ENCODE data around the gene STAG2.

Gene STAG2

DNA sequence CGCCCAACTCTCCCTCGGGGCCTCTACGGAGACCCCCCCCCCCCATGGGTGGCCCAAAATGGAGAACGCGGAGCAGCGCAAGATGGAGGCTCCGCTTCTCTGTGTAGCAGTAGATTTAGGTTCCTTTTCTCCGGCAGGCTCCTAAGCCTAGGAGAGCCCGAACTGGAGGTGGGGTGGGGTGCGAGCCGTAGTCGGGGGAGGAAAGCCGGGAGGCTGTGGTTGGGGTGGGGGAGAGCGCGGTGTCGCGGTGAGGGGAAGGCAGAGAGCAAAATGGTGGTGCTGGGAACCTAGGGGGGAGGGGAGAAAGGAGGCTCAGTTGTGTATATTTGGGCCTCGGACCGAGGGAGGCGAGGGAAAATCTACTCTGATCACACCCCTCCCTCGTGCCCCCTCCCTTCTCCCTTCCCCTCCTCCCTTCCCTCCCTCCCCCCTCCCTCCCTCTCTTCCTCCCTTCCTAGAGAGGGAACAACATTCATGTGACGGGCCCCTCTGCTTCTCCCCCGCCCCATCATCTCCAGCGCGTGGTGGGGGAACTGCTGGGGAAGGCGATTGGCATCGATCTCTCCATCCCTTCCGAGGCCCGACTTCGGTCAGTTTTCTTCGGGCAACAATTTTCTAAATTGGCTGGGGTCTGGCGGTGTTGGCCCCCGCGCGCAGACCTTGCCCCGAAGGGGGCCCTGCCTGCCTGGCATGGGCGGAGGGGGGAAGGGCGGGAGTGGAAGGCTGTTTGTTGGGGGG, at the start of gene STAG2:
STAG2 (plus strand) TSS at position 439 of the 738 bp plus-strand sequence. CDS start 60,922 bp downstream, outside the sequence.
- DNase-seq (ENCODE audit: low read depth, low spot score), result peak; percentile 83
- H3K4me3 ChIP-seq (ENCODE audit: low read depth, low read length), result peak within 1 kb of the TSS; percentile 85
- TF ChIP-seq, protein P1, sequence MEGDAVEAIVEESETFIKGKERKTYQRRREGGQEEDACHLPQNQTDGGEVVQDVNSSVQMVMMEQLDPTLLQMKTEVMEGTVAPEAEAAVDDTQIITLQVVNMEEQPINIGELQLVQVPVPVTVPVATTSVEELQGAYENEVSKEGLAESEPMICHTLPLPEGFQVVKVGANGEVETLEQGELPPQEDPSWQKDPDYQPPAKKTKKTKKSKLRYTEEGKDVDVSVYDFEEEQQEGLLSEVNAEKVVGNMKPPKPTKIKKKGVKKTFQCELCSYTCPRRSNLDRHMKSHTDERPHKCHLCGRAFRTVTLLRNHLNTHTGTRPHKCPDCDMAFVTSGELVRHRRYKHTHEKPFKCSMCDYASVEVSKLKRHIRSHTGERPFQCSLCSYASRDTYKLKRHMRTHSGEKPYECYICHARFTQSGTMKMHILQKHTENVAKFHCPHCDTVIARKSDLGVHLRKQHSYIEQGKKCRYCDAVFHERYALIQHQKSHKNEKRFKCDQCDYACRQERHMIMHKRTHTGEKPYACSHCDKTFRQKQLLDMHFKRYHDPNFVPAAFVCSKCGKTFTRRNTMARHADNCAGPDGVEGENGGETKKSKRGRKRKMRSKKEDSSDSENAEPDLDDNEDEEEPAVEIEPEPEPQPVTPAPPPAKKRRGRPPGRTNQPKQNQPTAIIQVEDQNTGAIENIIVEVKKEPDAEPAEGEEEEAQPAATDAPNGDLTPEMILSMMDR (IDR thresholded peaks at IDR 0.05; ENCODE audit: low read depth, low read length), result no peak
- in situ Hi-C loops (cut with HindIII; ENCODE audit: low sequenced_read_pairs), result no loop called here

DNA sequence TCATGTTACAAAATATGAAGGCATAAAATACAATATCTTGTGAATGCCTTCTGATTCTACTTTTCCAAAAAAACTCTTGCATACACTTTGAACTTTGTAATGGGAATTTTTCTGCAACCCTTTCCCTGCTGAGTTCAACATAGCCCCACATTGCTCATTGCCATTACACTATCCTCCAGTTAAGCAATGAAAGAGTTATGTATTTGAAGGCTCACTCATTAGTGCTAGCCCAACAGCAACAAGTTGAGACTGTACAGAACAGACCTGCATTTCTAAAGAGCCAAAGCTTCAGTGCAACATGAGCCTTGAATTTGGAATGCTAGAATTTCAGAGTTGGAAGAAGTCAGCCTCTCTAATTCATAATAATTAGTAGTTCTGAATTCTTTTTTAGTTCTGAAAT, 44.4 kb upstream of the STAG2 start:
- TF ChIP-seq, protein P1 (IDR thresholded peaks at IDR 0.05; ENCODE audit: low read depth, low read length), result no peak
- in situ Hi-C loops (cut with HindIII; ENCODE audit: low sequenced_read_pairs), result no loop called here
- DNase-seq (ENCODE audit: low read depth, low spot score), result no peak
- no peak overlapping the region for H3K4me3 ChIP-seq (ENCODE audit: low read depth, low read length)

DNA sequence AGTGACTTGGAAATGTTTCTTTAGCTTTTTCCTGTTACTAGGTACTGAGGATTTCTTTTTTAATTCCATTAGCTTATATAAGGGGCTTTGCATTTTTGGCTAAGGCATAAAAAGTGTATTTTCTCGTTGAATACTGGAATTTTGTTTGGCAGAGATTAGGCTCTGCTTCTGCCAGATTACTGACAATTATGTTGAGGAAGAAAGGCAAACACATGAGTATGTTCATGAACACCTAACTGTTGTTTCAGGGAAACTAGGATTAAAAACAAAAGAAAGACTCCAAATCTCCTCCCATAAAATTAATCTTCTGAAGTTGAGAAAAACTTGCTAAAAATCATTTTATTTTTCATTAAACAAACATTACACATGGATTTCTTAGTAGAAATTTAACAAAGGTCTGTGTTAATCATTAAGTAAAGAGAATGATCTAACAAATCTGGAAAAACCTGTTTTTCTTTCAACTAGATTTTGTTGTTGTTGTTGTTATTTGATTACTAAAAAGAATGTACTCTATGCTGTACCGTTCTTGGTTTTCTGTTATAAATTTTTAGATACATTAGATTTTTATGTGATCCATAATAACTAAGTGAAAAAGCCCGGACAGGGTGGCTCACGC, 43.3 kb upstream of the STAG2 start:
- DNase-seq (ENCODE audit: low read depth, low spot score), result no peak
- in situ Hi-C loops (cut with HindIII; ENCODE audit: low sequenced_read_pairs), result no loop called here
- TF ChIP-seq, protein P1 (IDR thresholded peaks at IDR 0.05; ENCODE audit: low read depth, low read length), result no peak
- no peak overlapping the region for H3K4me3 ChIP-seq (ENCODE audit: low read depth, low read length)

DNA sequence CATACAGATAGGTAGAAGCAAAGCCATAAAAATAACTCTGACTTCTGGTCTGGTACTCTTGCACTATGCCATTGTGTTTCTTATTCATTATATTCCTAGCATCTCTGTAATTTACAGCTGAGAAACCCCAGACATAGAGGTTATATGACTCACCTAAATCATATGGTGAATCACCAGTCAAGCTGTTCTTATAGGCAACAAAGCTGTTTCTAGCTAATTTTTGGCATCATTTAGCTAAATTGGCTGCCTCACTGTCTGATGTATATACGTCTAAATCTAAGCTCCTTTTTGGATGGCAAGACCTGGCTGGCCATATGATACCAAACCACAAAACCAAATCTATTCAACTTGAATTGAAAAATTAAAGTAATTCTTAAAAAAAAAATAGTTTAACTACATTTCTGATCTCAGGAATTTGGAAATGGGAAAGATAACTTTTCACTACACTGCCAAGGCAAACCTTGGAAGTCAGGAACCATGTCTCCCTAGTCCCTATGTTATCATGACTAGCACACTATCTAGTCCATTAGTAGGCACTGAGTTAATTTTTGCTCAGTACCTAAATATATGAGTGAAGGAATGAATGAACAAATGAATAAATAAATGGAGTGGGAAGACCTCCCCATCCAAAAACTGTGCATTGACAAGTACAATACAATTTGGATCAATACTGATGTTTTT, 41.3 kb upstream of the STAG2 start:
- DNase-seq (ENCODE audit: low read depth, low spot score), result peak; percentile 71
- H3K4me3 ChIP-seq (ENCODE audit: low read depth, low read length), result no peak overlapping the region
- in situ Hi-C loops (cut with HindIII; ENCODE audit: low sequenced_read_pairs), result no loop called here
- TF ChIP-seq, protein P1 (IDR thresholded peaks at IDR 0.05; ENCODE audit: low read depth, low read length), result no peak

DNA sequence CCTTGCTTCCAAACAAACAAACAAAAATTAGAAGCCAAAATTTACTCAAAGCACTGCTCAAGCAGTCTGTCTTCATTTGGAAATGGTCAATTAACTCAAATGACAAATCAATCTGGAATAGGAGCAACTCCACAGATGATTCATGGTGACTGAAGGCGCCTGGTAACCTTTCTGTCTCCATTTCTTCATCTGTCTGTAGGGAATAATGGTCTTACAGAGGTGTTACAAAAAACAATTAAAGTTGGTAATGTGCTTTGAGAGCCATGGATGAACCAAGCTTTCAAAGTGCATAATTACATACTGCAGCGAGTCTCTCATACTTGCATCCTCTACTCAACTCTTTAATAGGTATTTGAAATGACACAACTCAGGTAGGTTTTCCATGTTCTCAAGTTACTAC, 38.3 kb upstream of the STAG2 start:
- no peak overlapping the region for H3K4me3 ChIP-seq (ENCODE audit: low read depth, low read length)
- in situ Hi-C loops (cut with HindIII; ENCODE audit: low sequenced_read_pairs), result no loop called here
- DNase-seq (ENCODE audit: low read depth, low spot score), result no peak
- TF ChIP-seq, protein P1 (IDR thresholded peaks at IDR 0.05; ENCODE audit: low read depth, low read length), result no peak

DNA sequence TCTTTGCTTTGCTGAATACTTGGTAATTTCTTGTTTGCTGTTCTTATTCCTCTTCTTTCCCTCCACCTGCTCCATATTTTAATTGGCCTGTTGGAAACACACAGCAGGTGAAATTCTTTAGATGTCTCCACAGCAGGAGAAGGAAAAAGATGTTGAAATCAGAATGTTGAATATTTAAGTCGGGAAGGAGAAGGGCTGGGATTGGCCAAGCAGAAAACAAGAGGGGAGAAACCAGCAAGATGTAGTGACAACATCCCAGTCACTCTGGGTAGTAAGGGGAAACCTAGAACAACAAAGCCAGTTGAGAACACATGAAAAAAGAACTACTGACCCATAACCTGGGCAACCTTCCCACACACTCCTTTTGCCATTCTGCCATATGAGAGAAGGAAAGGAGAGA, 37.3 kb upstream of the STAG2 start:
- in situ Hi-C loops (cut with HindIII; ENCODE audit: low sequenced_read_pairs), result no loop called here
- no peak overlapping the region for H3K4me3 ChIP-seq (ENCODE audit: low read depth, low read length)
- TF ChIP-seq, protein P1 (IDR thresholded peaks at IDR 0.05; ENCODE audit: low read depth, low read length), result no peak
- DNase-seq (ENCODE audit: low read depth, low spot score), result peak; percentile 17
